Renal pelvis (tissue), 4 donors: ENCODE data around the gene CLDN22. TPM values are rescaled to one million over a fixed set of nuclear protein-coding genes. Genes with fewer than 3 reads are reported as not detected.

ENCODE experiments used
- DNase-seq: peaks from one replicate; pipeline ENCODE4 v3.0.0-alpha.2; 2013
- polyA plus RNA-seq, 3 donors: library from polyadenylated mRNA; unstranded; fragments of 120-200 nt; gene quantifications; one replicate each; pipeline ENCODE4 v1.2.1, GENCODE V29; 2013; ENCODE audit not compliant: insufficient read length in 3 of 3

CLDN22 gene
- polyA plus RNA-seq, 3 donors: 0.41 to 1.0 (median 0.54) TPM

GRCh38 chr4:183349673-183350072 is 29.6 kb upstream of the CLDN22 start:
- DNase-seq: no peak

- DNase-seq: no peak
Observed at GRCh38 chr4:183348706-183349659, 28.9 kb upstream of the CLDN22 start.

- DNase-seq: no peak
Observed at GRCh38 chr4:183348136-183348535, 28.1 kb upstream of the CLDN22 start.

GRCh38 chr4:183347566-183347965 is 27.5 kb upstream of the CLDN22 start:
- no peak for DNase-seq

- DNase-seq: no peak
Observed at GRCh38 chr4:183347146-183347545, 27.1 kb upstream of the CLDN22 start.

- DNase-seq: no peak
Observed at GRCh38 chr4:183345261-183345660, 25.2 kb upstream of the CLDN22 start.

- no peak for DNase-seq
Observed at GRCh38 chr4:183344523-183345255, 24.6 kb upstream of the CLDN22 start.

- DNase-seq: no peak
Observed at GRCh38 chr4:183343730-183344129, 23.7 kb upstream of the CLDN22 start.

GRCh38 chr4:183342541-183343533 is 22.8 kb upstream of the CLDN22 start:
- peak; percentile 22 for DNase-seq

GRCh38 chr4:183337833-183338232 is 17.8 kb upstream of the CLDN22 start:
- DNase-seq: no peak

- no peak for DNase-seq
Observed at GRCh38 chr4:183337349-183337748, 17.3 kb upstream of the CLDN22 start.

GRCh38 chr4:183335369-183335940 is 15.4 kb upstream of the CLDN22 start:
- DNase-seq: no peak

- DNase-seq: no peak
Observed at GRCh38 chr4:183333983-183334382, 13.9 kb upstream of the CLDN22 start.

GRCh38 chr4:183333202-183333601 is 13.1 kb upstream of the CLDN22 start:
- DNase-seq: no peak

GRCh38 chr4:183332447-183332846 is 12.4 kb upstream of the CLDN22 start:
- DNase-seq: peak; percentile 62

- no peak for DNase-seq
Observed at GRCh38 chr4:183330841-183331240, 10.8 kb upstream of the CLDN22 start.

GRCh38 chr4:183329954-183330742 is 10.1 kb upstream of the CLDN22 start:
- no peak for DNase-seq

- no peak for DNase-seq
Observed at GRCh38 chr4:183329244-183329643, 9.2 kb upstream of the CLDN22 start.

- no peak for DNase-seq
Observed at GRCh38 chr4:183328832-183329231, 8.8 kb upstream of the CLDN22 start.

- no peak for DNase-seq
Observed at GRCh38 chr4:183327827-183328226, 7.8 kb upstream of the CLDN22 start.

GRCh38 chr4:183326853-183327252 is 6.8 kb upstream of the CLDN22 start:
- DNase-seq: no peak
